IMR-90 (cell line): ENCODE measurements around the gene C8B. TPM values are rescaled to one million over a fixed set of nuclear protein-coding genes. Genes with fewer than 3 reads are reported as not detected.

Experiments used
- ATAC-seq: fragments of 200-7000 bp; cut with Tn5 transposase; 2 replicates; pipeline ENCODE4 v1.9.1; 2020; ENCODE audit warnings: low read depth, mild to moderate bottlenecking, moderate library complexity
- BruUV-seq: library from RNA; stranded (reverse); fragments of 400-500 nt; replicated peaks from 2 replicates; lab custom pipeline; 2021; lab: Mats Ljungman, UMichigan
- CTCF ChIA-PET: fragments of 300-600 bp; formaldehyde crosslinking; extraction: SDS; loops from one replicate; lab custom pipeline; 2021; ENCODE audit warnings: antibody characterized with exemption; lab: Yijun Ruan, JAX
- POLR2A ChIA-PET: fragments of 300-600 bp; sonication (Branson Sonifier 250); formaldehyde crosslinking; loops from one replicate; lab custom pipeline; 2022; ENCODE audit warnings: antibody characterized with exemption; ENCODE audit not compliant: unreplicated experiment; lab: Charles Lee
- DNase-seq: peaks from one replicate; pipeline ENCODE4 v3.0.0; 2013
- H2AFZ ChIP-seq: replicated peaks from 2 replicates; pipeline ENCODE3; 2013; ENCODE audit warnings: low read length, mild to moderate bottlenecking; ENCODE audit not compliant: poor library complexity
- H2AK5ac ChIP-seq: 2 replicates; pipeline ENCODE4 v1.6.1; 2013; ENCODE audit warnings: low read depth, low read length, inconsistent platforms
- H2AK9ac ChIP-seq: replicated peaks from 2 replicates; pipeline ENCODE3; 2013; ENCODE audit warnings: mild to moderate bottlenecking, low read depth, low read length, moderate library complexity; ENCODE audit not compliant: poor library complexity
- H2BK120ac ChIP-seq: 2 replicates; pipeline ENCODE4 v1.6.1; 2013; ENCODE audit warnings: low read depth, low read length, inconsistent platforms
- H2BK15ac ChIP-seq: 3 replicates; pipeline ENCODE4 v1.6.1; 2013; ENCODE audit warnings: low read depth, low read length, inconsistent platforms
- H2BK20ac ChIP-seq: 2 replicates; pipeline ENCODE4 v1.6.1; 2013; ENCODE audit warnings: low read depth, mild to moderate bottlenecking, inconsistent platforms, low read length, moderate library complexity
- H2BK5ac ChIP-seq: 2 replicates; pipeline ENCODE4 v1.6.1; 2013; ENCODE audit warnings: mild to moderate bottlenecking, low read depth, low read length, inconsistent platforms; ENCODE audit not compliant: poor library complexity, severe bottlenecking
- H3K14ac ChIP-seq: replicated peaks from 2 replicates; pipeline ENCODE4 v1.6.1; 2013; ENCODE audit warnings: low read depth, low read length, inconsistent platforms
- H3K18ac ChIP-seq: 2 replicates; pipeline ENCODE4 v1.6.1; 2013; ENCODE audit warnings: low read depth, low read length, control low read depth
- H3K23ac ChIP-seq: 2 replicates; pipeline ENCODE4 v1.6.1; 2013; ENCODE audit warnings: low read depth, low read length, inconsistent platforms
- H3K27ac ChIP-seq: 2 replicates; pipeline ENCODE4 v1.5.1; 2013; ENCODE audit warnings: mild to moderate bottlenecking, control low read depth, low read length; ENCODE audit not compliant: insufficient read depth
- H3K27me3 ChIP-seq: 2 replicates; pipeline ENCODE4 v1.6.1; 2013; ENCODE audit warnings: low read length; ENCODE audit not compliant: control insufficient read depth, insufficient read depth
- H3K36me3 ChIP-seq: 2 replicates; pipeline ENCODE4 v1.6.1; 2013; ENCODE audit warnings: low read length, mixed read lengths; ENCODE audit not compliant: control insufficient read depth, insufficient read depth
- H3K4ac ChIP-seq: 2 replicates; pipeline ENCODE4 v1.6.1; 2013; ENCODE audit warnings: low read depth, low read length, inconsistent platforms
- H3K4me1 ChIP-seq: 2 replicates; pipeline ENCODE4 v1.6.1; 2013; ENCODE audit warnings: low read length, mixed read lengths; ENCODE audit not compliant: control insufficient read depth, insufficient read depth
- H3K4me2 ChIP-seq: 2 replicates; pipeline ENCODE4 v1.6.1; 2013; ENCODE audit warnings: low read depth, mild to moderate bottlenecking, control low read depth, low read length, moderate library complexity
- H3K4me3 ChIP-seq: 2 replicates; pipeline ENCODE4 v1.5.1; 2013; ENCODE audit warnings: low read depth, mild to moderate bottlenecking, control low read depth, low read length, moderate library complexity; ENCODE audit not compliant: insufficient read depth
- H3K56ac ChIP-seq: 2 replicates; pipeline ENCODE4 v1.6.1; 2013; ENCODE audit warnings: low read length, inconsistent platforms; ENCODE audit not compliant: insufficient read depth; ENCODE audit errors: extremely low read depth
- H3K79me1 ChIP-seq, 2 experiments: 2 replicates each; pipeline ENCODE4 v1.6.1; 2013; ENCODE audit warnings: low read length in 2 of 2, inconsistent platforms in 1 of 2, low read depth in 1 of 2
- H3K9ac ChIP-seq: 2 replicates; pipeline ENCODE4 v1.6.1; 2013; ENCODE audit warnings: low read depth, low read length, control low read depth
- H3K9me1 ChIP-seq: 2 replicates; pipeline ENCODE4 v1.6.1; 2013; ENCODE audit warnings: low read length, inconsistent platforms; ENCODE audit not compliant: insufficient read depth
- H3K9me3 ChIP-seq: 2 replicates; pipeline ENCODE4 v1.6.1; 2013; ENCODE audit warnings: low read length; ENCODE audit not compliant: control insufficient read depth, insufficient read depth
- H4K20me1 ChIP-seq: 2 replicates; pipeline ENCODE4 v1.6.1; 2013; ENCODE audit warnings: low read length, inconsistent platforms; ENCODE audit not compliant: insufficient read depth
- H4K5ac ChIP-seq: 2 replicates; pipeline ENCODE4 v1.6.1; 2013; ENCODE audit warnings: mild to moderate bottlenecking, low read depth, low read length, control low read depth
- H4K8ac ChIP-seq, 2 experiments: 2 replicates each; pipeline ENCODE4 v1.6.1; 2013; ENCODE audit warnings: low read depth in 2 of 2, low read length in 2 of 2, control low read depth in 1 of 2, inconsistent platforms in 1 of 2
- H4K91ac ChIP-seq: 2 replicates; pipeline ENCODE4 v1.6.1; 2013; ENCODE audit warnings: low read depth, low read length, inconsistent platforms; ENCODE audit not compliant: insufficient read depth
- CTCF ChIP-seq: conservative IDR thresholded peaks from 2 replicates; pipeline ENCODE4 v1.5.1; 2012; ENCODE audit warnings: mild to moderate bottlenecking, low read depth, low read length, improper control_type of control experiment
- FOS ChIP-seq: fragments of 150-350 bp; IDR thresholded peaks from 2 replicates; pipeline ENCODE4 v1.6.1; 2016; ENCODE audit warnings: low read depth, low read length
- POLR2A ChIP-seq: IDR thresholded peaks from 2 replicates; pipeline ENCODE4 v1.6.1; 2012; ENCODE audit warnings: mild to moderate bottlenecking, low read depth, low read length
- RAD21 ChIP-seq: IDR thresholded peaks from 2 replicates; pipeline ENCODE4 v1.6.1; 2012; ENCODE audit warnings: low read length, improper control_type of control experiment
- RCOR1 ChIP-seq: IDR thresholded peaks from 2 replicates; pipeline ENCODE4 v1.6.1; 2012; ENCODE audit warnings: mild to moderate bottlenecking, low read length, improper control_type of control experiment; ENCODE audit not compliant: insufficient replicate concordance
- RFX5 ChIP-seq: IDR thresholded peaks from 2 replicates; pipeline ENCODE4 v1.8.0; 2012; ENCODE audit warnings: low read depth, mild to moderate bottlenecking, low read length, moderate library complexity
- SMC3 ChIP-seq: fragments of 150-350 bp; IDR thresholded peaks from 2 replicates; pipeline ENCODE4 v1.6.1; 2016; ENCODE audit warnings: low read depth, mild to moderate bottlenecking, antibody characterized with exemption, low read length, moderate library complexity
- WGBS, 2 experiments: methylation state at CpG; one replicate each; pipeline versions ENCODE4 v1.1.5 to v1.1.7; 2013; ENCODE audit warnings: missing lambda C conversion rate in 2 of 2; ENCODE audit not compliant: insufficient read length in 1 of 2; ENCODE audit errors: extremely low coverage in 2 of 2; 5-methylcytosine and 5-hydroxymethylcytosine counted together
- dilution Hi-C: fragments of 300-500 bp; cut with HindIII; formaldehyde crosslinking; loops from one replicate; pipeline ENCODE4 v1.14.3; 2018; ENCODE audit warnings: low sequenced_read_pairs; ENCODE audit not compliant: unreplicated experiment
- in situ Hi-C: fragments of 300-500 bp; cut with MboI; formaldehyde crosslinking; loops from 3 replicates; pipeline ENCODE4 v1.14.3; 2019; ENCODE audit warnings: low sequenced_read_pairs, inconsistent platforms, mixed read lengths
- intact Hi-C: fragments of 100-400 bp; cut with micrococcal nuclease; formaldehyde crosslinking; loops from 2 replicates; pipeline ENCODE4 v1.10.0; 2022
- polyA plus RNA-seq, 3 experiments: library from polyadenylated mRNA; depleted of rRNA; stranded (reverse); fragments of >200 nt; gene quantifications; 2 replicates each; pipeline ENCODE4 v1.2.3, GENCODE V29; 2012; ENCODE audit warnings: low replicate concordance in 1 of 3
- total RNA-seq: library from RNA; depleted of rRNA; stranded (reverse); fragments of >200 nt; gene quantifications from 2 replicates; pipeline ENCODE4 v1.2.3, GENCODE V29; 2012

C8B gene
- total and polyA plus RNA-seq, 2 of the 4 experiments (the other 2 are of a cell fraction), result not detected

- TF ChIP-seq POLR2A (no peak), FOS (no peak), RFX5 (no peak), SMC3 (no peak), RAD21 (no peak), CTCF (no peak), RCOR1 (no peak)
- Histone ChIP-seq H3K56ac (no peak overlapping the region), H3K27me3 (no peaks in the 10 kb centered on the region), H3K14ac (no peak overlapping the region), H4K8ac (no peak overlapping the region), H3K4ac (no peak overlapping the region), H3K18ac (no peak overlapping the region), H2BK120ac (no peak overlapping the region), H2AK5ac (no peak overlapping the region), H2AK9ac (no peak overlapping the region), H2BK15ac (no peak overlapping the region), H3K4me2 (no peak overlapping the region), H3K4me3 (no peak overlapping the region), H2BK5ac (no peak overlapping the region), H4K91ac (no peak overlapping the region), H4K5ac (no peak overlapping the region), H3K9me3 (no peaks in the 10 kb centered on the region), H3K9ac (no peak overlapping the region), H3K36me3 (no peaks in the 10 kb centered on the region), H3K79me1 (no peaks in the 10 kb centered on the region), H3K4me1 (peaks cover 3% of the 10 kb centered on the region; the same call in 1 of the 2 replicates), H3K27ac (no peak overlapping the region), H2BK20ac (no peak overlapping the region), H2AFZ (no peak overlapping the region), H3K23ac (no peak overlapping the region), H3K9me1 (no peaks in the 10 kb centered on the region), H4K20me1 (no peaks in the 10 kb centered on the region)
- no TSS peak for BruUV-seq
- POLR2A ChIA-PET, result no interaction called here
- CTCF ChIA-PET, result interaction anchor here (0.7 kb wide), 1 partner anchor 1159 kb away, joined by 3 read pairs; no protein-coding TSS in a partner anchor
- no CpG with 5 or more reads among the region's 6 CpGs for WGBS, 2 experiments
- dilution Hi-C loops (no loop called here), intact Hi-C loops (no loop called here), in situ Hi-C loops (no loop called here)
- ATAC-seq (no peak), DNase-seq (no peak)
Measured at GRCh38 chr1:56881417-56881816, 84.4 kb downstream of the C8B start.
